ENCODE data around the gene LRRC8B.
"Not testable (repeated sequence)": the region's sequence is repeated elsewhere in the genome, so short reads cannot be mapped to it uniquely, and the experiment has no call there.

Gene LRRC8B

GRCh38 chr1:89521977-89522376, 2.7 kb upstream of the LRRC8B start:
- in situ Hi-C loops (cut with MboI; ENCODE audit: low sequenced_read_pairs) = loop anchor here (25.0 kb wide), 1 partner anchor 465 kb away; the partner anchor contains the start of gene ZNF326

- in situ Hi-C loops (cut with MboI; ENCODE audit: low sequenced_read_pairs) = loop anchor here (25.0 kb wide), 1 partner anchor 464 kb away; the partner anchor contains the start of gene ZNF326
Measured at GRCh38 chr1:89523572-89524368, 859 bp upstream of the LRRC8B start.

- in situ Hi-C loops (cut with MboI; ENCODE audit: low sequenced_read_pairs) = no loop called here
Measured at GRCh38 chr1:89525169-89525855, 683 bp downstream of the LRRC8B start.

- in situ Hi-C loops (cut with MboI; ENCODE audit: low sequenced_read_pairs) = no loop called here
Measured at GRCh38 chr1:89527256-89527655, 2.6 kb downstream of the LRRC8B start.

GRCh38 chr1:89527750-89528381, 3.2 kb downstream of the LRRC8B start:
- in situ Hi-C loops (cut with MboI; ENCODE audit: low sequenced_read_pairs) = no loop called here

- in situ Hi-C loops (cut with MboI; ENCODE audit: low sequenced_read_pairs) = no loop called here
Measured at GRCh38 chr1:89528382-89528780, 3.8 kb downstream of the LRRC8B start.

- in situ Hi-C loops (cut with MboI; ENCODE audit: low sequenced_read_pairs) = no loop called here
Measured at GRCh38 chr1:89529196-89529595, 4.6 kb downstream of the LRRC8B start.

GRCh38 chr1:89530444-89531089, 5.9 kb downstream of the LRRC8B start:
- in situ Hi-C loops (cut with MboI; ENCODE audit: low sequenced_read_pairs) = no loop called here

GRCh38 chr1:89531480-89532139, 7.0 kb downstream of the LRRC8B start:
- in situ Hi-C loops (cut with MboI; ENCODE audit: low sequenced_read_pairs) = no loop called here

GRCh38 chr1:89532228-89532627, 7.6 kb downstream of the LRRC8B start:
- in situ Hi-C loops (cut with MboI; ENCODE audit: low sequenced_read_pairs) = no loop called here

GRCh38 chr1:89532866-89533265, 8.2 kb downstream of the LRRC8B start:
- in situ Hi-C loops (cut with MboI; ENCODE audit: low sequenced_read_pairs) = no loop called here

GRCh38 chr1:89535537-89535936, 10.9 kb downstream of the LRRC8B start:
- in situ Hi-C loops (cut with MboI; ENCODE audit: low sequenced_read_pairs) = no loop called here

- in situ Hi-C loops (cut with MboI; ENCODE audit: low sequenced_read_pairs) = no loop called here
Measured at GRCh38 chr1:89536555-89537341, 12.1 kb downstream of the LRRC8B start.

GRCh38 chr1:89538361-89538760, 13.7 kb downstream of the LRRC8B start:
- in situ Hi-C loops (cut with MboI; ENCODE audit: low sequenced_read_pairs) = no loop called here

- in situ Hi-C loops (cut with MboI; ENCODE audit: low sequenced_read_pairs) = no loop called here
Measured at GRCh38 chr1:89539128-89539527, 14.5 kb downstream of the LRRC8B start.

- in situ Hi-C loops (cut with MboI; ENCODE audit: low sequenced_read_pairs) = no loop called here
Measured at GRCh38 chr1:89540406-89540970, 15.9 kb downstream of the LRRC8B start.

GRCh38 chr1:89542345-89542744, 17.7 kb downstream of the LRRC8B start:
- in situ Hi-C loops (cut with MboI; ENCODE audit: low sequenced_read_pairs) = no loop called here

- in situ Hi-C loops (cut with MboI; ENCODE audit: low sequenced_read_pairs) = not testable (repeated sequence)
Measured at GRCh38 chr1:89543632-89544031, 19.0 kb downstream of the LRRC8B start.

GRCh38 chr1:89545264-89546038, 20.8 kb downstream of the LRRC8B start:
- in situ Hi-C loops (cut with MboI; ENCODE audit: low sequenced_read_pairs) = no loop called here

Measured in HL-60/S4 treated with retinoic acid at 250 ng/mL for 4 days and 3 days (cell line).